DND-41 (cell line): Measurements from ENCODE around the gene PRKCA.
"Not testable (repeated sequence)": the region's sequence is repeated elsewhere in the genome, so short reads cannot be mapped to it uniquely, and the experiment has no call there.

ENCODE experiments used
- ATAC-seq: fragments of 200-7000 bp; cut with Tn5 transposase; 3 replicates; pipeline ENCODE4 v1.9.1; 2021; ENCODE audit warnings: low read depth; ENCODE audit not compliant: insufficient read depth
- DNase-seq: peaks from one replicate; pipeline ENCODE4 v3.0.0-alpha.2; 2020
- H2AFZ ChIP-seq: 2 replicates; pipeline ENCODE4 v1.6.0; 2012; ENCODE audit warnings: low read depth, low read length
- H3K27ac ChIP-seq: 2 replicates; pipeline ENCODE4 v1.5.1; 2012; ENCODE audit warnings: low read length, inconsistent platforms
- H3K27me3 ChIP-seq: fragments of 200-600 bp; sonication (generic); 2 replicates; pipeline ENCODE4 v1.6.0; 2012; ENCODE audit warnings: low read length, mild to moderate bottlenecking, inconsistent platforms; ENCODE audit not compliant: insufficient read depth, poor library complexity
- H3K36me3 ChIP-seq: 2 replicates; pipeline ENCODE4 v1.5.1; 2012; ENCODE audit warnings: low read length, inconsistent platforms; ENCODE audit not compliant: insufficient read depth
- H3K4me1 ChIP-seq: 2 replicates; pipeline ENCODE4 v1.5.1; 2012; ENCODE audit warnings: mild to moderate bottlenecking, low read length; ENCODE audit not compliant: insufficient read depth
- H3K4me2 ChIP-seq: 2 replicates; pipeline ENCODE4 v1.6.0; 2012; ENCODE audit warnings: mild to moderate bottlenecking, moderate library complexity, low read length, inconsistent platforms; ENCODE audit not compliant: insufficient read depth
- H3K4me3 ChIP-seq, 2 experiments: fragments of 200-600 bp in 1 of 2; shearing (Covaris generic) in 1 of 2; 2 replicates each; pipeline ENCODE4 v1.5.1; 2012 to 2016; ENCODE audit warnings: inconsistent platforms in 2 of 2, low read length in 2 of 2, mild to moderate bottlenecking in 2 of 2, low read depth in 1 of 2, moderate library complexity in 1 of 2
- H3K79me2 ChIP-seq: 2 replicates; pipeline ENCODE4 v1.6.0; 2012; ENCODE audit warnings: low read length, inconsistent platforms; ENCODE audit not compliant: insufficient read depth
- H3K9ac ChIP-seq: 2 replicates; pipeline ENCODE4 v1.6.0; 2012; ENCODE audit warnings: low read depth, mild to moderate bottlenecking, inconsistent platforms, low read length, moderate library complexity
- H3K9me3 ChIP-seq: 2 replicates; pipeline ENCODE4 v1.5.1; 2012; ENCODE audit warnings: low read length, moderate library complexity, mild to moderate bottlenecking, inconsistent platforms; ENCODE audit not compliant: insufficient read depth, severe bottlenecking
- H4K20me1 ChIP-seq: 2 replicates; pipeline ENCODE4 v1.6.0; 2012; ENCODE audit warnings: low read length; ENCODE audit not compliant: insufficient read depth
- CTCF ChIP-seq: IDR thresholded peaks from 2 replicates; pipeline ENCODE4 v1.5.1; 2012; ENCODE audit warnings: borderline replicate concordance, low read length, moderate library complexity, mild to moderate bottlenecking; ENCODE audit not compliant: poor library complexity, severe bottlenecking; ENCODE audit errors: extremely low read depth
- EZH2 ChIP-seq: IDR thresholded peaks from 3 replicates; pipeline ENCODE4 v1.6.1; 2012; ENCODE audit warnings: borderline replicate concordance, low read depth, mild to moderate bottlenecking, moderate library complexity, low read length, inconsistent platforms; ENCODE audit not compliant: severe bottlenecking

PRKCA gene

GRCh38 chr17:66301864-66302741 is at the start of gene PRKCA:
Gene PRKCA (plus strand): TSS chr17:66302613.
- no peaks in the 10 kb centered on the region for H3K27me3 ChIP-seq
- H4K20me1 ChIP-seq: peaks cover 6% of the 10 kb centered on the region; the same call in 1 of the 2 replicates
- ATAC-seq (peak; percentile 58), DNase-seq (peak; percentile 68)
- TF ChIP-seq EZH2: peak; percentile 64
- no peak for TF ChIP-seq CTCF
- no peaks in the 10 kb centered on the region for H3K9me3 ChIP-seq
- peak within 1 kb of the TSS; percentile 84 for H3K4me2 ChIP-seq
- peak within 1 kb of the TSS; percentile 71 for H3K27ac ChIP-seq
- peaks cover 45% of the 10 kb centered on the region for H3K79me2 ChIP-seq
- H3K4me3 ChIP-seq: peak within 1 kb of the TSS; percentile 61 to 62
- peaks cover 50% of the 10 kb centered on the region for H3K4me1 ChIP-seq
- peaks cover 4% of the 10 kb centered on the region; the same call in 1 of the 2 replicates for H3K36me3 ChIP-seq
- peak within 1 kb of the TSS; percentile 62 for H3K9ac ChIP-seq
- peak within 1 kb of the TSS; percentile 87 for H2AFZ ChIP-seq

- not testable (repeated sequence) for H3K79me2 ChIP-seq, H3K4me3 ChIP-seq, H2AFZ ChIP-seq, H3K9me3 ChIP-seq, ATAC-seq, H3K4me2 ChIP-seq, H4K20me1 ChIP-seq, DNase-seq, H3K27ac ChIP-seq, H3K9ac ChIP-seq, H3K27me3 ChIP-seq, H3K36me3 ChIP-seq
- H3K4me1 ChIP-seq: peaks cover 20% of the 10 kb centered on the region
These were observed 49.0 kb upstream of the PRKCA start for GRCh38 chr17:66253458-66253857.

- DNase-seq (peak; percentile 59), ATAC-seq (peak; percentile 97)
- no peaks in the 10 kb centered on the region for H3K36me3 ChIP-seq
- H2AFZ ChIP-seq: peak overlapping the region; percentile 50
- no peak overlapping the region for H3K9ac ChIP-seq
- H3K4me1 ChIP-seq: peaks cover 20% of the 10 kb centered on the region
- no peak overlapping the region for H3K4me3 ChIP-seq
- TF ChIP-seq EZH2 (no peak), CTCF (peak; percentile 88)
- no peak overlapping the region for H3K4me2 ChIP-seq
- no peaks in the 10 kb centered on the region for H3K9me3 ChIP-seq
- no peak overlapping the region for H3K27ac ChIP-seq
- no peaks in the 10 kb centered on the region for H4K20me1 ChIP-seq
- H3K27me3 ChIP-seq: no peaks in the 10 kb centered on the region
- no peaks in the 10 kb centered on the region for H3K79me2 ChIP-seq
These were observed 47.3 kb upstream of the PRKCA start for GRCh38 chr17:66255112-66255511.

- peak overlapping the region; percentile 50 for H2AFZ ChIP-seq
- TF ChIP-seq CTCF (no peak), EZH2 (no peak)
- H3K4me3 ChIP-seq: no peak overlapping the region
- DNase-seq (no peak), ATAC-seq (peak; percentile 46; the same call in 2 of the 3 replicates)
- no peak overlapping the region for H3K4me2 ChIP-seq
- H3K9ac ChIP-seq: no peak overlapping the region
- no peaks in the 10 kb centered on the region for H3K36me3 ChIP-seq
- H3K27ac ChIP-seq: no peak overlapping the region
- H3K27me3 ChIP-seq: no peaks in the 10 kb centered on the region
- no peaks in the 10 kb centered on the region for H4K20me1 ChIP-seq
- H3K79me2 ChIP-seq: no peaks in the 10 kb centered on the region
- no peaks in the 10 kb centered on the region for H3K9me3 ChIP-seq
- peaks cover 17% of the 10 kb centered on the region for H3K4me1 ChIP-seq
These were observed 46.9 kb upstream of the PRKCA start for GRCh38 chr17:66255527-66255971.
